A673 (cell line): ENCODE measurements around the gene SH3RF3. TPM values are rescaled to one million over a fixed set of nuclear protein-coding genes. Genes with fewer than 3 reads are reported as not detected.

Experiments used
- BruUV-seq: library from RNA; stranded (reverse); fragments of 400-500 nt; replicated peaks from 2 replicates; lab custom pipeline; 2021; lab: Mats Ljungman, UMichigan
- CTCF ChIA-PET: fragments of 300-600 bp; sonication (Branson Sonifier 250); formaldehyde crosslinking; loops from one replicate; lab custom pipeline; 2022; ENCODE audit warnings: antibody characterized with exemption; lab: Charles Lee
- POLR2A ChIA-PET: fragments of 300-600 bp; sonication (Branson Sonifier 250); formaldehyde crosslinking; loops from one replicate; lab custom pipeline; 2022; ENCODE audit warnings: antibody characterized with exemption; ENCODE audit not compliant: low non-redundant PET; lab: Charles Lee
- DNase-seq: peaks from one replicate; pipeline ENCODE4 v3.0.0-alpha.2; 2015; ENCODE audit warnings: low spot score
- H3K27ac ChIP-seq: fragments of 200-600 bp; sonication (generic); 2 replicates; pipeline ENCODE4 v1.5.1; 2016; ENCODE audit warnings: mixed run types, low read depth, mild to moderate bottlenecking, mixed read lengths, antibody characterized with exemption, low read length; ENCODE audit not compliant: poor library complexity, severe bottlenecking
- H3K27me3 ChIP-seq: fragments of 200-600 bp; sonication (generic); replicated peaks from 2 replicates; pipeline ENCODE4 v1.6.1; 2017; ENCODE audit warnings: mixed run types, low read depth, mild to moderate bottlenecking, mixed read lengths, antibody characterized with exemption, low read length; ENCODE audit not compliant: insufficient read depth, poor library complexity
- H3K36me3 ChIP-seq: fragments of 200-600 bp; sonication (generic); 2 replicates; pipeline ENCODE4 v1.6.1; 2016; ENCODE audit warnings: mixed run types, mild to moderate bottlenecking, mixed read lengths, antibody characterized with exemption, low read length; ENCODE audit not compliant: insufficient read depth, poor library complexity, severe bottlenecking
- H3K4me1 ChIP-seq: fragments of 200-600 bp; sonication (generic); 2 replicates; pipeline ENCODE4 v1.6.1; 2017; ENCODE audit warnings: mixed run types, mild to moderate bottlenecking, mixed read lengths, antibody characterized with exemption, low read length; ENCODE audit not compliant: insufficient read depth, poor library complexity, severe bottlenecking
- H3K4me3 ChIP-seq: fragments of 200-600 bp; sonication (generic); 2 replicates; pipeline ENCODE4 v1.5.1; 2016; ENCODE audit warnings: low read depth, mixed run types, mild to moderate bottlenecking, mixed read lengths, low read length; ENCODE audit not compliant: poor library complexity, severe bottlenecking
- H3K9me3 ChIP-seq: fragments of 200-600 bp; sonication (generic); 2 replicates; pipeline ENCODE4 v1.6.1; 2016; ENCODE audit warnings: mixed run types, low read depth, mild to moderate bottlenecking, mixed read lengths, antibody characterized with exemption, low read length; ENCODE audit not compliant: poor library complexity, severe bottlenecking
- EZH2 ChIP-seq: fragments of 200-600 bp; sonication (generic); IDR thresholded peaks from 2 replicates; pipeline ENCODE4 v1.6.1; 2017; ENCODE audit warnings: borderline replicate concordance, low read depth, mild to moderate bottlenecking, mixed read lengths, antibody characterized with exemption, low read length; ENCODE audit not compliant: poor library complexity, severe bottlenecking
- intact Hi-C: fragments of 100-400 bp; cut with micrococcal nuclease; formaldehyde crosslinking; loops from one replicate; pipeline ENCODE4 v1.10.0; 2022; ENCODE audit not compliant: unreplicated experiment
- total RNA-seq: library from RNA; stranded (reverse); gene quantifications from 2 replicates; pipeline ENCODE4 v1.2.3, GENCODE V29; 2021
- TF ChIP-seq, protein P1 (sequence below): fragments of 300-800, 200-600 bp; sonication (generic); conservative IDR thresholded peaks from 2 replicates; pipeline ENCODE4 v1.5.1; 2017; ENCODE audit warnings: low read depth, mild to moderate bottlenecking, antibody characterized with exemption, low read length, moderate library complexity, mixed read lengths

Gene SH3RF3
- total RNA-seq, 1 experiment from 2014 or later = 0.15 TPM

DNA sequence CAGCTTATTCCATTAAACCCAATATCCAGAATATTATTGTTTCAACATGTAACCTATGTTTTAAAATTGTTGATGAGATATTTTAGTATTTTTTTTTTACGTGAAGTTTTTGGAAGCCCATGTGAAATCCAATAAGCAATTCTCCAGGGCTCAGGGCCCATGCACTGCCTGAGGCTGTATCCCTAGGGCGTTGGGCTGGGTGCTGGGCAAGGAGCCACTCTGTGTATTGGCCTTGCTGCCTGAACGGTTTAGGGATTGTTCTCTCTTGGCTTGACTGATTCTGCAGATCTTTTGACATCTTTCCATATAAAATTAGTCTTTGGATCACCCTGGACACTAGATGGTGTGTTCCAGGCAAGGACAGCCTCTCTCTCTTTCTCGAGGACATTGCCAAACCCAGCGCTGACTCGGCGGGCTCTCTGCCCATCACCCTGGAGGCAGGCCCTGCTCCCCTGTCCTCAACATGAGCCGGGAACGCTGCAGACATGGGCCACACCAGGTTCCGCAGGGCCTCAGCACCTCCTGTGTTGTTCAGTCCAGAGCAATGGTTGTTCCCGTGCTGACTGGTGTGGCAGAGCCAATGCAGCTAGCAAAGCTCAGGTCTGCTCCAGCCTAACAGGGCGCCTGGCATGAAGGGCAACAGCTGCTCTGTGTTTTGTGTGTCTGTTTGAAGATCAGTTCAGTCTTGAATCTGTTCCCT, 321.7 kb downstream of the SH3RF3 start:
- ChIA-PET CTCF (no interaction called here), POLR2A (no interaction called here)
- no peaks in the 10 kb centered on the region for H3K36me3 ChIP-seq
- no TSS peak for BruUV-seq
- no peak overlapping the region for H3K4me3 ChIP-seq
- H3K27ac ChIP-seq = no peak overlapping the region
- H3K27me3 ChIP-seq = no peaks in the 10 kb centered on the region
- TF ChIP-seq, protein P1, sequence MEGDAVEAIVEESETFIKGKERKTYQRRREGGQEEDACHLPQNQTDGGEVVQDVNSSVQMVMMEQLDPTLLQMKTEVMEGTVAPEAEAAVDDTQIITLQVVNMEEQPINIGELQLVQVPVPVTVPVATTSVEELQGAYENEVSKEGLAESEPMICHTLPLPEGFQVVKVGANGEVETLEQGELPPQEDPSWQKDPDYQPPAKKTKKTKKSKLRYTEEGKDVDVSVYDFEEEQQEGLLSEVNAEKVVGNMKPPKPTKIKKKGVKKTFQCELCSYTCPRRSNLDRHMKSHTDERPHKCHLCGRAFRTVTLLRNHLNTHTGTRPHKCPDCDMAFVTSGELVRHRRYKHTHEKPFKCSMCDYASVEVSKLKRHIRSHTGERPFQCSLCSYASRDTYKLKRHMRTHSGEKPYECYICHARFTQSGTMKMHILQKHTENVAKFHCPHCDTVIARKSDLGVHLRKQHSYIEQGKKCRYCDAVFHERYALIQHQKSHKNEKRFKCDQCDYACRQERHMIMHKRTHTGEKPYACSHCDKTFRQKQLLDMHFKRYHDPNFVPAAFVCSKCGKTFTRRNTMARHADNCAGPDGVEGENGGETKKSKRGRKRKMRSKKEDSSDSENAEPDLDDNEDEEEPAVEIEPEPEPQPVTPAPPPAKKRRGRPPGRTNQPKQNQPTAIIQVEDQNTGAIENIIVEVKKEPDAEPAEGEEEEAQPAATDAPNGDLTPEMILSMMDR = no peak
- TF ChIP-seq EZH2 = no peak
- no peak for DNase-seq
- intact Hi-C loops = no loop called here
- H3K4me1 ChIP-seq = peaks cover 16% of the 10 kb centered on the region
- H3K9me3 ChIP-seq = no peaks in the 10 kb centered on the region

- intact Hi-C loops = no loop called here
- ChIA-PET POLR2A (no interaction called here), CTCF (no interaction called here)
- BruUV-seq = no TSS peak
- Histone ChIP-seq H3K27ac (no peak overlapping the region), H3K4me3 (no peak overlapping the region), H3K36me3 (no peaks in the 10 kb centered on the region), H3K27me3 (no peaks in the 10 kb centered on the region), H3K9me3 (no peaks in the 10 kb centered on the region), H3K4me1 (peaks cover 12% of the 10 kb centered on the region)
- no peak for TF ChIP-seq EZH2
- no peak for DNase-seq
Measured at GRCh38 chr2:109451671-109452070, 322.7 kb downstream of the SH3RF3 start.

DNA sequence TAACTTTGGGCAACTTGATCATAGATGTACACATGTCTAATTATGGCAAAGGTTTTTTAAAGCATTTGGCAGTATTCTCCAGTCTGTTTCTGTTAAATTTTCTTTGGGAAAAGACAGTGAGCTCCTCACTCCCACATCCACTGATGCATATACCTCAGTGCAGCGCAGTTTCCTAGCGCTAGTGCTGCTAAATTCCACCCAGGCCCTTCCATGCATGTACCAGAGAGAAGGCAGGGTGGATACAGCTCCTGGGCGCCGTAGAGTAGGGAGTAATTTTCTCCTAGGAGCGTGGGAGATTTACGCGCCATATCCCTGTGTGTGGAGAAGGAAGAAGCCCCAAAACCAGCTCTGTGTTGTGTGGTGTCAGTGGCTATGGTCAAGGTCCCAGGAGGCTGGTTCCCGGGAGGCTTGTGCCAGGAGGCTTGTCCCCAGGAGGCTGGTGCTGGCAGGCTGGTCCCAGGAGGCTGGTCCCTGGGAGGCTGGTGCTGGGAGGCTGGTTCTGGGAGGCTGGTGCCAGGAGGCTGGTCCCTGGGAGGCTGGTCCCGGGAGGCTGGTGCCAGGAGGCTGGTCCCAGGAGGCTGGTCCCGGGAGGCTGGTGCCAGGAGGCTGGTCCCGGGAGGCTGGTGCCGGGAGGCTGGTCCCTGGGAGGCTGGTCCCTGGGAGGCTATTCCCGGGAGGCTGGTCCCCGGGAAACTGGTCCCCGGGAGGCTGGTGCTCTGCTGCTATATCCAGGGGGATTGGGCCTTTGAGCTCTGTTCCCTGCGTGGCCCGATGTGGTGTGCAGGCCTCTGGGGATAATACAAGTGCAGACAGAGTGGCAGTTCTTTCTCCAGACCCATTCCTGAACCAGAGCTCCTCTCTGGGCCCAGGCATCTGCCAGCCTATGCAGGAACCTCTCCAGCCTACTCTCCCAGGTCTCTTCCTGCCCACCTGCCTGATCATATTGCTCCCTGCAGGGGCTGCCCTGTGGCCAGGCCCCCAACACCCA, 323.6 kb downstream of the SH3RF3 start:
- Histone ChIP-seq H3K4me1 (peaks cover 6% of the 10 kb centered on the region), H3K27ac (no peak overlapping the region), H3K27me3 (no peaks in the 10 kb centered on the region), H3K9me3 (no peaks in the 10 kb centered on the region), H3K36me3 (no peaks in the 10 kb centered on the region), H3K4me3 (no peak overlapping the region)
- BruUV-seq = no TSS peak
- TF ChIP-seq, protein P1 = no peak
- TF ChIP-seq EZH2 = no peak
- DNase-seq = no peak
- ChIA-PET CTCF (no interaction called here), POLR2A (no interaction called here)
- intact Hi-C loops = no loop called here
